HUES48 (cell line): ENCODE data around the gene ECI1.
A peak's percentile ranks its signal among the peaks of the same experiment; 100 is the strongest.

Experiments used
- H3K27ac ChIP-seq: one replicate; pipeline ENCODE4 v1.7.0; 2013; ENCODE audit warnings: low read depth, low read length, inconsistent platforms
- H3K27me3 ChIP-seq: 2 replicates; pipeline ENCODE4 v1.6.1; 2013; ENCODE audit warnings: mild to moderate bottlenecking, low read length; ENCODE audit not compliant: control insufficient read depth, insufficient read depth
- H3K36me3 ChIP-seq: 2 replicates; pipeline ENCODE4 v1.6.1; 2013; ENCODE audit warnings: low read length; ENCODE audit not compliant: control insufficient read depth, insufficient read depth
- H3K4me1 ChIP-seq: 2 replicates; pipeline ENCODE4 v1.6.1; 2013; ENCODE audit warnings: mild to moderate bottlenecking, low read length; ENCODE audit not compliant: control insufficient read depth, insufficient read depth
- H3K4me3 ChIP-seq: 2 replicates; pipeline ENCODE4 v1.5.1; 2013; ENCODE audit warnings: mild to moderate bottlenecking, low read depth, low read length
- H3K9ac ChIP-seq: 2 replicates; pipeline ENCODE4 v1.6.1; 2013; ENCODE audit warnings: mild to moderate bottlenecking, low read depth, low read length, moderate library complexity
- H3K9me3 ChIP-seq: 2 replicates; pipeline ENCODE4 v1.6.1; 2013; ENCODE audit warnings: low read length; ENCODE audit not compliant: control insufficient read depth, insufficient read depth

The ECI1 gene

GRCh38 chr16:2230376-2230775 is 21.0 kb downstream of the ECI1 start:
- Histone ChIP-seq H3K9ac (no peak overlapping the region), H3K4me3 (no peak overlapping the region), H3K36me3 (peaks cover 64% of the 10 kb centered on the region), H3K4me1 (no peaks in the 10 kb centered on the region), H3K9me3 (no peaks in the 10 kb centered on the region), H3K27ac (no peak overlapping the region), H3K27me3 (no peaks in the 10 kb centered on the region)

- Histone ChIP-seq H3K4me3 (no peak overlapping the region), H3K9ac (no peak overlapping the region), H3K27ac (no peak overlapping the region), H3K27me3 (no peaks in the 10 kb centered on the region), H3K4me1 (no peaks in the 10 kb centered on the region), H3K36me3 (peaks cover 58% of the 10 kb centered on the region), H3K9me3 (no peaks in the 10 kb centered on the region)
These were observed 21.6 kb downstream of the ECI1 start for GRCh38 chr16:2229632-2230250.

- Histone ChIP-seq H3K36me3 (peaks cover 54% of the 10 kb centered on the region), H3K27me3 (no peaks in the 10 kb centered on the region), H3K4me3 (no peak overlapping the region), H3K27ac (no peak overlapping the region), H3K9ac (no peak overlapping the region), H3K9me3 (no peaks in the 10 kb centered on the region), H3K4me1 (no peaks in the 10 kb centered on the region)
These were observed 22.3 kb downstream of the ECI1 start for GRCh38 chr16:2229091-2229490.

- Histone ChIP-seq H3K27me3 (no peaks in the 10 kb centered on the region), H3K36me3 (peaks cover 46% of the 10 kb centered on the region), H3K27ac (no peak overlapping the region), H3K4me1 (no peaks in the 10 kb centered on the region), H3K9me3 (no peaks in the 10 kb centered on the region), H3K9ac (no peak overlapping the region), H3K4me3 (no peak overlapping the region)
These were observed 23.1 kb downstream of the ECI1 start for GRCh38 chr16:2228161-2228824.

- no peaks in the 10 kb centered on the region for H3K27me3 ChIP-seq
- no peaks in the 10 kb centered on the region for H3K9me3 ChIP-seq
- peaks cover 32% of the 10 kb centered on the region for H3K36me3 ChIP-seq
- H3K27ac ChIP-seq, result no peak overlapping the region
- no peaks in the 10 kb centered on the region for H3K4me1 ChIP-seq
- H3K4me3 ChIP-seq, result no peak overlapping the region
- H3K9ac ChIP-seq, result no peak overlapping the region
These were observed 24.5 kb downstream of the ECI1 start for GRCh38 chr16:2226918-2227317.

- Histone ChIP-seq H3K27ac (no peak overlapping the region), H3K9ac (no peak overlapping the region), H3K36me3 (peaks cover 26% of the 10 kb centered on the region)
These were observed 25.1 kb downstream of the ECI1 start for GRCh38 chr16:2226245-2226793.

GRCh38 chr16:2223942-2224486 is 27.4 kb downstream of the ECI1 start:
- Histone ChIP-seq H3K4me1 (no peaks in the 10 kb centered on the region), H3K4me3 (peak overlapping the region; percentile 97), H3K9me3 (no peaks in the 10 kb centered on the region), H3K27ac (peak overlapping the region; percentile 86), H3K9ac (peak overlapping the region; percentile 92), H3K27me3 (no peaks in the 10 kb centered on the region), H3K36me3 (peaks cover 10% of the 10 kb centered on the region)

More at GRCh38 chr16:2226245-2226793, 25.1 kb downstream of the ECI1 start:
- Histone ChIP-seq H3K9me3 (no peaks in the 10 kb centered on the region), H3K27me3 (no peaks in the 10 kb centered on the region), H3K4me1 (no peaks in the 10 kb centered on the region), H3K4me3 (no peak overlapping the region)

GRCh38 chr16:2223221-2223941 is 28.0 kb downstream of the ECI1 start, which contains the start of gene E4F1:
Gene E4F1, plus strand, starts transcription at chr16:2223591. Its CDS starts 23 bp downstream, at chr16:2223614.
- Histone ChIP-seq H3K27ac (peak within 1 kb of the TSS; percentile 86), H3K4me3 (peak within 1 kb of the TSS; percentile 97), H3K27me3 (no peaks in the 10 kb centered on the region), H3K4me1 (no peaks in the 10 kb centered on the region), H3K9ac (peak within 1 kb of the TSS; percentile 92), H3K9me3 (no peaks in the 10 kb centered on the region), H3K36me3 (peaks cover 4% of the 10 kb centered on the region)

GRCh38 chr16:2216330-2216729 is 35.1 kb downstream of the ECI1 start:
- Histone ChIP-seq H3K27ac (no peak overlapping the region), H3K4me3 (no peak overlapping the region), H3K9me3 (no peaks in the 10 kb centered on the region)

GRCh38 chr16:2214719-2214968 is 36.7 kb downstream of the ECI1 start, which contains the start of gene PGP:
Gene PGP, minus strand, starts transcription at chr16:2214840. Its CDS starts 63 bp downstream, at chr16:2214777.
- peak within 1 kb of the TSS; percentile 100 for H3K27ac ChIP-seq
- H3K27me3 ChIP-seq, result no peaks in the 10 kb centered on the region
- peaks cover 6% of the 10 kb centered on the region; the same call in 1 of the 2 replicates for H3K4me1 ChIP-seq
- peak within 1 kb of the TSS; percentile 90 for H3K9ac ChIP-seq
- peaks cover 14% of the 10 kb centered on the region for H3K36me3 ChIP-seq
- peak within 1 kb of the TSS; percentile 91 for H3K4me3 ChIP-seq
- no peaks in the 10 kb centered on the region for H3K9me3 ChIP-seq

More at GRCh38 chr16:2216330-2216729, 35.1 kb downstream of the ECI1 start:
- Histone ChIP-seq H3K4me1 (peaks cover 6% of the 10 kb centered on the region; the same call in 1 of the 2 replicates), H3K9ac (no peak overlapping the region), H3K36me3 (peaks cover 14% of the 10 kb centered on the region), H3K27me3 (no peaks in the 10 kb centered on the region)
